Fibroblast of skin of right quadriceps (primary cell): ENCODE measurements around the gene WDR12.
"Not testable (repeated sequence)": the region's sequence is repeated elsewhere in the genome, so short reads cannot be mapped to it uniquely, and the experiment has no call there.

ENCODE experiments used
- DNase-seq: peaks from one replicate; pipeline ENCODE4 v3.0.0-alpha.2; 2013

WDR12 gene

DNA sequence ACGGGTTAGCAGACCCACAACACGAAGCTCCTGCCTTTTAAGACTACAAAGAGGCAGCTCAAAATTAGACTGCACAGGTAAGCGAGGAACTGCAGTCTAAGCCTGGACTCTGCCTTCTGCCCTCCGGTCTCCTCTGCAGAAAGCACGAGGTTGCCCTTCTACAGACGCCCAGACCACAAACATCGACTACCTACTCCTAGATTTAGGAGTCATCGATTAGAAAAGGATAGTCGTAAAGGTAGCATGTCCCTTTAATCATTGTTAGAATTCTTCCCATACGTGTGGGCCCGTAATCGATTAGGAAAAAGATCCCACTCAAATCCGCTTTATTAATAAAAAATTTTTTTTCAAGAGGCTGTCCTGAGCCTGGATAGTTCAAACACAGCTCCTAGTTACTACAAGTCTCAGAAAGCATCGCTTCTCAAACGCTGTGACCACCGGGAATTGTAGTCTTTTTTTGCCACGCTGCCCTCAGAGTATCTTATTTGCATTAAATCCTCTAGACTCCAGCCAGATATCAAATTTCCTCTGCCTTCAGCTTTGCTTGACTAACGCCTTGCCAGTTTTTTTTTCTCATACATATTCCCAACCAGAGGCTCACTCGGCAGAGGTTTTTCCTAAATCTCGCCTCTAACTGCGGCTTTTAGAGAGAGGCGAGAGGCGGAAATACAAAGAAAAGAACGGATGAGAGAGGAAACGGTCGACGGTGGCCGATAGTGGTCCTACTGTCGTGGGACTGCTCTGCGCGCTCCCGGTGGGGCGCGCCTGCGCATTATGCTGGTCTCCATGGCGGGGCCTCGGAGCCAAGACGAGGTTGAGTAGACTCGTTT is at the start of gene WDR12, which contains the start of gene CARF:
Gene WDR12 (minus strand): TSS at position 162 of the 830 bp plus-strand sequence. CDS start 197 bp downstream, outside the sequence.
Gene CARF (plus strand): TSS at position 764 of the 830 bp plus-strand sequence. CDS start 29,628 bp downstream, outside the sequence.
- peak; percentile 93 for DNase-seq

DNA sequence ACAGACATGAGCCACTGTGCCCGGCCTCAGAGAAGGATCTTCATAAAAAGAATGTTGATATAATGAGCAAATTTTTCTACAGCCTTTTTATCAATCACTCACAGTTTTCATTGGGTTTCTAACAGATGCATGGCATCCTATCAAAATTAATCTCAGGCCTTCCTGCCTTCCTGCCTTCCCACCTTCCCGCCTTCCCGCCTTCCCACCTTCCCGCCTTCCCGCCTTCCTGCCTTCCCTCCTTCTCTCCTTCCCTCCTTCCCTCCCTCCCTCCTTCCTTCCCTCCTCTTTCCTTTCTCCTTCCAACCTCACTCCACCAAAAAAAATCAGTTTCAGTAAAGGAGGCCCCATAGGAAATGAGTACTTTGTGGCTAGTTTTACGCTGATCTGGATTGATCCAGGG is 49.1 kb upstream of the WDR12 start:
- no peak for DNase-seq

DNA sequence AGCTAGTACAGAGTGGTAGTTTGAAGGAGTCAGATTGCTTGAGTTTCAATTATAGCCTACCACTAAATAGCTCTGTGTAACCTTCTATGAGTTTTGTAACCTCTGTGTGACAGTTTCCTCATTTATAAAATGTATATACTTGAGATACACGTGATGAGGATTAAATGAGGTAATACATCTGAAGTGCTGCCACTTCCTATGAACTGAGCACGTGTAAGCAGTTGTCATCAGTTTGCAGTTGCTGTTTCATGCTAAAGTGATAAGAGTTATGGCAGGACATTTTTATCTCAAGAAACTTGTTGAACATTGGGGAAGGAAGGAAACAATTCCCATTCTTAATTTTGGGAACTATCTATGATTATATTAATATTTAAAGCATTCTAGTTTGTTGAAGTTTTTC is 39.1 kb upstream of the WDR12 start:
- DNase-seq, result no peak

DNA sequence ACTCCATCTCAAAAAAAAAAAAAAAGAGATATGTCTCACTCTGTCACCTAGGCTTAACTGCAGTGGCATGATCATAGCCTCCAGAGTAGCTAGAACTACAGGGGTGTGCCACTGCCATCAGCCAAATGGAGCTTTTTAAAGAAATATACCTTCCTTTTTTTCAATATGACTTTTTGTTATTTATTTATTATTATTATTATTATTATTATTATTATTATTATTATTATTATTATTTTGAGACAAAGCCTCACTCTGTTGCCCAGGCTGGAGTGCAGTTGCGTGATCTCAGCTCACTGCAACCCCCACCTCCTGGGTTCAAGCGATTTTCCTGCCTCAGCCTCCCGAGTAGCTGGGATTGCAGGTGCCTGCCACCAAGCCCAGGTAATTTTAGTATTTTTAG is 37.9 kb upstream of the WDR12 start:
- not testable (repeated sequence) for DNase-seq

DNA sequence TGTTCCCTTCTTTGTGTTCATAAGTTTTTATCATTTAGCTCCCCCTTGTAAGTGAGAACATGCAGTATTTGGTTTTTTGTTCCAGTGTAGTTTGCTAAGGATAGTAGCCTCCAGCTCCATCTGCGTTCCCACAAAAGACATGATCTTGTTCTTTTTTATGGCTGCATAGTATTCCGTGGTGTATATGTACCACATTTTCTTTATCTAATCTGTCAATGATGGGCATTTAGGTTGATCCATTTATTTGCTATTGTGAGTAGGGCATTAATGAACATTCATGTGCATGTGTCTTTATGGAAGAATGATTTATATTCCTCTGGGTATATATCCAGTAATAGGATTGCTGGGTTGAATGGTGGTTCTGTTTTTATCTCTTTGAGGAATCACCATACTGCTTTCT is 34.0 kb upstream of the WDR12 start:
- no peak for DNase-seq

DNA sequence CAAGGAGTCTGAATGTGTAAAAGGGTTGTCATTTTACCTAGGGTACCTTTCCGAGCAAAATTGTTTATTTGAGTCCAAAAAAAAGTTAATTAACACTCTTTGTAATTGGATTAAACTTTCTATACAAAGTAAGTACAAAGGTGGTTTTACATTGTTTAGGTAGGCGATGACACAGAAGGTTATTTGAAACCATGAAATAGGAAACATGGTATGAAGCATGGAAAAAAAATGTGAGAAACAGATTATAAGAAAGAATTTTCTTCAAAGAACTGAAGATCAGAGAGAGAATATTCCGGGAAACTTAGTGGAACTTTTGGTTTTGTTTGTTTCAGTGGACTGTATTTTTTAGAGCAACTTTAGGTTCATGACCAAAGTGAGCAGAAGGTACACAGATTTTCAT is 33.3 kb upstream of the WDR12 start:
- DNase-seq, result no peak

DNA sequence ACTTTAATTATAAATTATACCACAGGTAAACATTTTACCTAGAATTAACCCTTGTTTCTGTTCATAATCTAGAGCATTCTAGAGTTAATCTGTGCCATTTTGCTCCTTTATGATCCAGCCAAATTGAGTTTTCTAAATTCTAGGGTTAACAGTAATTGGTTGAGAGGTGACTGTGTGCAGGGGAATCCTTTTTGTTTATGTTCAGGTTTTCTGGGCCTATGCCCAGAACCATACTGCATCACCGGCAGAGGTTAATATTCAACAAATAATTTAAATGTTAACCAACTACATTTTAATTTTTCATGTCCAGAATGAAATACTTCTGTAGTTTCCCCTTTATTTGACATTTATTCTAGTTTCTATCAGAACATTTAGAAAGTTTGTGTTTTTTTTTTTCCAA is 32.9 kb upstream of the WDR12 start:
- peak; percentile 38 for DNase-seq

DNA sequence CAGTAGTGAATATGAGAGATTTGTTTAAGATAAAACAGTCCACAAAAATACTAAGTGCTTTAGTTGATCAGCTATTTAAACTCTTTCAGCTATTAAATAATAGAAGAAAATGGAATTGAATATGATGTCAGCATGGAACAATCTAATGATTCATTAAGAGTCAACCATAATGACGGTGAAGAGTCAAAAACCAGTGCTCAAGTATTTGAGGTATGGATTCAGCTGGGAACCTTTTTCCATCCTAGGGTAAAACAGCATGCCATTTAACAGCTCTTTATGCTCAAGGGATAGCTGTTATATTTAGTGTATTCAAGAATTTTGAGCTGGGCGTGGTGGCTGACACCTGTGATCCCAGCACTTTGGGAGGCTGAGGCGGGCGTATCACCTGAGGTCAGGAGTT is 30.3 kb upstream of the WDR12 start:
- peak; percentile 48 for DNase-seq

DNA sequence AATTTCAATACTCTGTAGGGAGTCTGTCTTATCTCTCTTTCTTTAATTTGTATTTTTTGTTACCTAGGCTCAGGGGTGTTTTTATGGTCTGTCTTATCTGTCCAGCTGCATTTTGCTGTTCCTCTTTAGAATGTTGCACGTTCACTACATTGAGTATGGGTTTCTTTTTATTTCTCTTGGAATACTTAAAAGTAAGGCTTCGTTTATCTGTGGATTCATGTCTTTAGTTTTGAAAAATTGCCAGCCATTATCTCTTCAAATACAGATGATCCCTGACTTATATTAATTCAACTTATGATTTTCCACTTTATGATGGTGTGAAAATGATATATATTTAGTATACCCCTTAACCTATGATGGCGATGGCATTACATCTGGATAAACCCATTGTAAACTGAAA is 27.5 kb upstream of the WDR12 start:
- no peak for DNase-seq

DNA sequence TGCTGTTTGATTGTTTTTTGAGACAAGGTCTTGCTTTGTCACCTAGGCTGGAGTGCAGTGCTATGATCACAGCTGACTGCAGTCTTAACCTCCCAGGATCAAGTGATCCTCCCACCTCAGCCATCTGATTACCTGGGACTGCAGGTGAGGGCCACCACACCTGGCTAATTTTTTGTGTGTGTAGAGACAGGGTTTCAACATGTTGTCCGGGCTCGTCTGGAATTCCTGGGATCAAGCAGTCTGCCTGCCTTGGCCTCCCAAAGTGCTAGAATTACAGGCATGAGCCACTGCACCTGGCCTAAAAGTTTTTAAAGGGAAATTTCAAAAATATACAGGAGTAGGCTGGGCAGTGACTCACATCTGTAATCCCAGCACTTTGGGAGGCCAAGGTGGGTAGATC is 23.0 kb upstream of the WDR12 start:
- no peak for DNase-seq

DNA sequence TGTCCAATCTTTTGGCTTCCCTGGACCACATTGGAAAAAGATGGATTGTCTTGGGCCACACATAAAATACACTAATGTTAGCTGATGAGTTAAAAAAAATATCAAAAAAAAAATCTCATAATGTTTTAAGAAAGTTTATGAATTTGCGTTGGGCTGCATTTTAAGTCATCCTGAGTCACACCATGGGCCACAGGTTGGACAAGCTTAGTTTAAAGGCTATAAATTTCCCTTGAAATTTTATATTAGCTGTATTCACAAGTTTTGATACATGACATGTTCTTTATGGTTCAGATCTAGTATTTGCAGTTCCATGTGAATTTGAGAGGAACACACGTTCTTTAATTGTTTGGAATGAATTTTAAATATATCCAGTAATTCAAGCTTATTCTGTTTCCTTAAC is 22.5 kb upstream of the WDR12 start:
- DNase-seq, result no peak

DNA sequence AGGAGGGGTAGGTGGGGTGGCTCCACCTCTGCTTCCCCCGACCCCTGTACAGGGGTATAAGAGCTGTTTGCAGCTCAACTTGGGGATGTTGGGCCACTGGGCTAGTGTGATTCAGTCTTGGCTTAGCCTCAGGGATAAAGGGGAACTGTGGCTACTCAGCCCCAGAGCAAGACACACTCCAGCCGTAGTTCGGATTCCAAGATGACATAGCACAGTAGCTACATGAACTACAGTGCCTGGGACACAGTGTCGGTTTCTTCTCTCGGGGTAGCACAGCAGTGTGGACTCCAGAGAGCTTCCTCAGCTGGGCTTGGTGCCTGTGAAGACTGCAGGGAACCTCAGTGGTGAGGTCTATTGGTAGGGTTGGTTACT is 21.7 kb upstream of the WDR12 start:
- DNase-seq, result no peak

DNA sequence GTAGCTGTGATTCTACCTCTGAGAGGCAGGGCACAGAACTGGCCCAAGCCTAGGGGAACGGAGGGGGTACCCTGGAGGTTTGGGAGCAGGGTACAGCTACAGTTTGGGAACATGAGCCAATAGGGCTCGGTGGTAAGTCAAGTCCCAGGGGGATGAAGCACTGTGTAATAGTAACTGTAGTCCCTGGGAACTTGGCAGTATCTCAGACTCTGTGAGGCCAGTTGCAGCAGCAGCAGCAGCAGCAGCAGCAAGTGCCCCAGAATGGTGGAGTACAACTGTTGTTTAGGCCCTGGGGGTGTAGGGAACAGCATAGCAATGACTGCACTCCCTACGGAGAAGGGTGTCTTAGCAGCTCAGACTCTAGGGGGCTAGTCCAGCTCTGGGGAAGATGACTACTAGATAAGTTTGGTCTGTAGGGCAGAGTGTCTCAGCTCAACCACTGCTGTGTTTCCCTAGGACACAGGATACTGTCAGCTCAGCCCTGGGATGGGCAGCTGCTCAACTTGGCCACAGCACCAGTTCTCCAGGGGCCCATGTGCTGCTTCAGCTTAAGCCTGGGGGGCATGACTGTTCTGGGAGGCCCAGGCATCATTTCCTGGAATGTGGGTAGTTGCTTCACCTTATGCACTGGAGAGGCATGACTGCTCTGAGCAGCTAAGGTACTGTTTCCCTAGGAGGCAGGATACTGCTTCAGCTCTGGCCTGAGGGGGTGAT is 21.1 kb upstream of the WDR12 start:
- peak; percentile 35 for DNase-seq

DNA sequence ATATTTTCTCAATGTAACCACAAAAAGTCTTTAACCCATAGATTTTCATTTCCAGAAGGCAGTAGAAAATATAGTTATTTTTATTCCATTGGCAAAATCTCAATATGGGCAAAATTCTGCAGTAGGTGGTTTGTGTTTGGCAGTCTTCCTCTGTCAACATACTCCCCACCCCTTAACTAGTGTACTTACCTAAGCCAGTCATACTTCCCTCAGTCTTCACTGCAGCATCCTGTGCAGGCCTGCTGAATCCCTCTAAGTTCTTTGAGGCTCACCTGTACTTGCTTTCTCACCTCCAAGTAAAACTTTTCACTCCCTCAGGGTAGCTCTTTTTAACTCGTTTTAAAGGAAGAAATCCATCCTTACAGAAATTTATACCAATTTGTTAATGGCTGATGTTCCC is 7.4 kb upstream of the WDR12 start:
- DNase-seq, result no peak

DNA sequence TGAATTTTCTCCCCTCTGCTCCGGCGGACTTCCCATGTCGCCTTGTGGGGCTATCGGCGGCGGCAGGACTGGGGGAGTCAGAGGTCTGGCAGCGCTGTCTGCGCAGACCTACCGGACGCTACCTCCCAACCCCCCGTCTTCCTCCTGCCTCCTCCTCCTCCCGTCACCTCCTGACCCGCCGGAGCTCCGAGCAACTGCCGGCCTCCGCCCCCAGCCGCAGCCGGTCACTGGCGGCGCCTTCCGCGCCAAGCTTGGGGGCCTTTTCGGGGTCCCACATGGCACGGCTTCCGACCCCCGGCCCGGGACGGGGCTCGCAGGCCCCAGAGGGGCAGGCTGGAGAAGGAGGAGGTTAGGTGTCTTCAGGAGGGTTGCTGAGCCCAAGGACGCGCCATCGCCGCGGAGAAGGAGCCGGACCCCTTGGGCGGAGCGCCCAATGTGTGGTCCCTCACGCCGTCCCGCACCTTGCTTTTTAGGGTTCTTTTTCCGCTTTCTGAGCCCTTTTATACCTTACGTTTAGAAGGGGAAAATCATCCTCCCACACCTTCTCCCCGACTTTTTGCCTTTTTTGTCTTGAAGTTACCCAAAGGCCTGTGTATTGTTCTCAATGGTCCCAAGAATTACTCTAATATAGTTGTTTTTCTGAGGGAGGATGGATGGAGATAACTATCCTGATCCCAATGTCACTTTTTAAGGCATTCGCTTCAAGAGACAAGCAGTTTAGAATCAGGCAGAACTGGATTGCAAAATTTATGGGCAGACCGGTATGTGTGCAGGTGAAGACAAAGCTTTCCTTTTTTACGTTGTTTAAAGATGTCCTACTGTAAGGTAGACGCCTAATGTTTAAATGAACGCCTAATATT is 1.1 kb upstream of the WDR12 start:
- not testable (repeated sequence) for DNase-seq

DNA sequence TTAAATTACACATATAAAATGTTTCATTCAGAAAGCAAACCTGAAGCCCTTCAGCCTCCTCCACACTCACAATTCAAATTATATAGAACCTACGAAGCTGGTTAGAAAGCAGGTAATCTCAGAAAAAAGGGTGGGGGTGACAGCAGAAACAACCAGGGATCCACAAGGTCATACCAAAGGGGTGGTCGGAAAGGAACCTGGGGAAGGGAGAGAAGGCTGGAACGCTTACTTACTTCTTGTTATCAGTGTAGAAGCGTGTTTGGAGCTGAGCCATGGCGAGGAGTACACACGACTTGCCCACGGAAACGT is 316 bp downstream of the WDR12 start:
- no peak for DNase-seq

DNA sequence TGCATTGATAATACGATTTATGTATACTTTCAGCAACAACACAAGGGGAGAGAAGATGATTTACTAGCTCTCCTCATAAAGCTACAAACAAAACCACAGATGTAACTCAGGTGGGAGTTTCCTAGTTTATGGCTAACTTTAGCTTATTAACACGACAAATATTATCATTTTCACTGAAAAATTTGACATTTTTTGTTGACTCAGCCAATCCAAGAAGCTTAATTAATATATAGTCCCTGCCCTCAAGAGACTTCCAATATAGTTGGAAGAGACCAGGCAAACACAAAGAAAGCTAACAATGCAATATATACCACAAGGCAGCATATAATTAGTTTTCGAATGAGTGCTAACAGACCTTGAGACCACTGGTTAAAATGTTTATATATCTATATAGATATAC is 775 bp downstream of the WDR12 start:
- DNase-seq, result no peak

DNA sequence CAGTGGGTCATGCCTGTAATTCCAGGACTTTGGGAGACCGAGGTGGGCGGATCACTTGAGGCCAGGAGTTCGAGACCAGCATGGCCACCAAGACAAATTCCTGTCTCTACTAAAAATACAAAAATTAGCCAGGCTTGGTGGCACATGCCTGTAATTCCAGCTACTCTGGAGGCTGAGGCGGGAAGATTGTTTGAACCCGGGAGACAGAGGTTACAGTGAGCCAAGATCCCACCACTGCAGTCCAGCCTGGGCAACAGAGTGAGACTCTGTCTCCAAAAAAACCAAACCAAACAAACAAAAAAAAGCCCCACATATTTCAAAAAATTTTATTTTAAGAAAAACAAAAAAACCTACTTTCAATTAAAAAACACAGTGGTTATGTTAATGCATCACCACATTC is 1.2 kb downstream of the WDR12 start:
- DNase-seq, result not testable (repeated sequence)

DNA sequence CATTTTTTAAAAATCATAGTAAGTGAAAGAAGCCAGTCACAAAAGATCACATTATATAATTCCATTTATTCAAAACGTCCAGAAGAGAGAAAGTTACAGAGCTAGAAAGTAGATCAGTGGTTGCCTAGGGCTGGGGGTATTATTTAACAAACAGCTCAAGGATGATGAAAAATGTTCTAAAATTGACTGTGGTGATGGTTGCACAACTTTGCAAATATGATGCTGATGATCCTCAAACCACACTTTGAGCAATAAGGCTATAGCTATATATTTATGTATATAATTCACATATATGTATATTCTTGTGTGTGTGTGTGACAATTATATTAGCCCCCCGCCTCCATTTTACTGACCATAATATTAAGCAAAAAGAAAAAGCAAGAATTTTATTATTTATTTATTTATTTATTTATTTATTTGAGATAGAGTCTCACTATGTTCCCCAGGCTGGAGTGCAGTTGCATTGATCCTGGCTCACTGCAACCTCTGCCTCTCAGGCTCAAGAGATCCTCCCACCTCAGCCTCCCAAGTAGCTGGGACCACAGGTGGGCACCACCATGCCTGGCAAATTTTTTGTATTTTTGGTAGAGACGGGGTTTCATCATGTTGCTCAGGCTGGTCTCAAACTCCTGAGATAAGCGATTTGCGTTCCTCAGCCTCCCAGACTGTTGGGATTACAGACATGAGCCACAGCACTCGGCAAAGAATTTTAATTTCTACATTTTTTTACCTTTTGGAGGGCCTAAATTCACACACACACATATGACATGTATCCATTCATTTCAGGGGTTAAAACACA is 1.9 kb downstream of the WDR12 start:
- no peak for DNase-seq

DNA sequence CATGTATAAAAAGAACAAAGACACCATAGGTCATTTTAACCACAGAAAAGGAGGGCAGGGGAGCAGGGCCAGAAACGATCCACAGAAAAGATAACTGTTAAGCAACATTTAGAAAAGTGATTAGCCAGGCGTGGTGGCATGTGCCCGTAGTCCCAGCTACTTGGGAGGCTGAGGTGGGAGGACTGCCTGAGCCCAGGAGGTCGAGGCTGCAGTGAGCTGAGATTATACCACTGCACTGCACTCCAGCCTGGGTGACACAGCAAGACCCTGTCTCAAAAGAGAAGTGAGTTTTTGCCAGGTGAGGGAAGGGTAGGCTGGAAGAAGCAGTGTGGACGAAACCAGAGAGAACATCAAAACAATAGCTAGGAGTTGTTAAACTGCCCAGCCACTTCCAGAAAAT is 3.3 kb downstream of the WDR12 start:
- DNase-seq, result no peak

DNA sequence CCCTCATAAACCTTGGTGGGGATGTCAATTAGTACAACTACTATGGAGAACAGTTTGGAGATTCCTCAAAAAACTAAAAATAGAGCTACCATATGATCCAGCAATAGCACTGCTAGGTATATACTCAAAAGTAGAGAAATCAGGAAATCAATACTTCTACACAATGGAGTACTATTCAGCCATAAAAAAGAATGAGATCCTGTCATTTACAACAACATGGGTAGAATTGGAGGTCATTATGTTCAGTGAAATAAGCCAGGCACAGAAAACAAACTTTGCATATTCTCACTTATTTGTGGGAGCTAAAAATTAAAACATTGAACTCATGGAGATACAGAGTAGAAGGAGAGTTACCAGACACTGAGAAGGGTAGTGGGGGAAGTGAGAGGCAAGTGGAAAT is 6.0 kb downstream of the WDR12 start:
- DNase-seq, result not testable (repeated sequence)

DNA sequence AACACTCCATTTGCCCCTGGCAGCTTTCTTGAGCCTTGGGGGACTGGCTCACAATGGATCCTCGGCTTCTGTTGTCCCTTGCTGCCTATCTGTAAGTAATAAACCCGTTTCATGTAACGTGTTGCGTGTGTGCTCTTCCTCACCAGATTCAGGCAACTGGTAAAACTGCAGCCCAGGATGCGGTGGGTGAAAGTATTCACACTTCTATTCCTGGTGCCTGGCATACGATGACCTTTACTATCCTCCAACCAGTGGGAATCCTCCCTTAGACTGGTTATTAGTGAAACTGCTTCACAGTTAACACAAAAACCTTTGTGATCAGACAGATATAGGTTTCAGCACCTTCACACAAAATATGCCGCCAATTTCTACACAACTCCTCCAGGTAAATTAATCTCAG is 26.3 kb downstream of the WDR12 start:
- DNase-seq, result no peak
